Inflammatory macrophage (primary cell): ENCODE results near the gene ARHGEF7.

ENCODE experiments used
- DNase-seq, 2 donors: peaks; one replicate each; pipeline ENCODE4 v3.0.0-alpha.2; 2020 to 2022

The ARHGEF7 gene

DNA sequence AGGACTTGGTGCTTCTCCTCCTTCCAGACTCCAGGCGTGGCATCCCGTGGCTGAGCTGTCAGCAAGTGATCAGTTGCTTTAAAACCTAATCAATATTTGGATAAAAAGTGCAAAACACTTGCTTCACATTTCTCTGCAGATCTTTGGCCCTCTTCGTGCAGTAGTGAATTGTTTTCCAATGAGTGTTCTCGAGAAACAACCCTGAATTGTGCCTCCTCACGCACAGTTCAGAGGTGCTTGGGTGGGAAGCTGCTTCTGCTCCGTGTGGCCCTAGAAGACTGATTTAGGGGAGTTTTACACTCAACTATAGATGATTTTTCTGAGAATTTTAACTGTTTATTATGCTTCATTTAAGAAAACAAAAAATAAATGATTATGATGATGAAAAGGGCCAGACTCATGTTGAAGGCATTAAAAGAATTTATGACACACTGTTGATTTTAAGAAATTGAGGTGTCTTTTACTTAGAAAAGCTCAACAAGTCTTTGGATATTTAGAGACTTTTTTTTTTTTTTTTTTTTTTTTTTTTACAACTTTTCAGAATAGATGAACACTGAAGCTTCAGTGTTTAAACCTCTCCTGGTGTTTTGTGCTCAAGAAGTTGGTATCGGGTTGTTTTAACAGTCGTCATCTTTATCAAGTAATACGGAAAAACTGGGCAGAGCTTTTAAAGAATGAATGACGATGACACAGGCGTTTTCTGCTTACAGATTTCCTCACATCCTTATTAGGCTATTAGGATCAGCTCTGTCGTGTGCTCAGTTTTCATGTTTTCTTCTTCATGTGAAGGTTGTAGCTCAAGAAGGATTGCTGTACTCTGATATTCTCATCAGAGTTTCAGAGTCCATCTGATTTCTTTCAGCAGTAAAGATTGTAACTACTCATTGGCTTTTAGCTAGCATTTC, 165.8 kb downstream of the ARHGEF7 start:
- DNase-seq: peak in 1 of 2 donors; percentile 12

GRCh38 chr13:111281751-111282311, 166.7 kb downstream of the ARHGEF7 start:
- peak; percentile 89 to 96 for DNase-seq

- no peak for DNase-seq
These were observed 167.3 kb downstream of the ARHGEF7 start for GRCh38 chr13:111282425-111282824.

DNA sequence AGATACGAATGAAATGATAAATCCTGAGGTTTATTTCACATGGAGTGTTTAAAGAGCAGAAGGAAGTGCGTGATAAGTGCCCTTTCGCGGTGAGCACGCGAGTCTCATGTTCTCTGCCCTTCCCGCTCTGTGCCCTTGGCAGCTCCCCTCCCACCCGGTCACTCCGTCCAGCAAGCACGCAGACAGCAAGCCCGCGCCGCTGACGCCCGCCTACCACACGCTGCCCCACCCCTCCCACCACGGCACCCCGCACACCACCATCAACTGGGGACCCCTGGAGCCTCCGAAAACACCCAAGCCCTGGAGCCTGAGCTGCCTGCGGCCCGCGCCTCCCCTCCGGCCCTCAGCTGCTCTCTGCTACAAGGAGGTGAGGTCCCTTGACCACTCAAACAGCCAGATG, 167.9 kb downstream of the ARHGEF7 start:
- DNase-seq: no peak

GRCh38 chr13:111283457-111283856, 168.3 kb downstream of the ARHGEF7 start:
- no peak for DNase-seq

DNA sequence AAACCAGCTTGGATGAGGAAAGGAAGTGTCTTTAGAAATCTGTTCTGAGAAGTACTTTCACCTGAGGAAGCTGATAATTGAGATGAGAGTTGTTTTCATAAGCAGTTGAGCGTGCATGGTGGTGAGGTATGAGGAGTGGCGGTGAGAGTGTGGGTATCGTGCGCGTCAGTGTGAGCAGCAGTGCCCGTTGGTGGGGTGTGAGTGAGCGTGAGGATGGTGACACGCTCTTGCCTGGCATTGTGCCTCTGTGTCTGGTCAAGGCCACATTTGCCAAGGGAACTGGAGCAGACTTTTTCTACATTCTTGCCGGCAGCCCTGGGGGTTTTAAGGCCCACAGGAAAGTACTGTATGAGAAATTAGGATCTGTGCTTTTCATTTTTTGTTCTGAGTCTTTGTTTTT, 168.9 kb downstream of the ARHGEF7 start:
- DNase-seq: no peak

DNA sequence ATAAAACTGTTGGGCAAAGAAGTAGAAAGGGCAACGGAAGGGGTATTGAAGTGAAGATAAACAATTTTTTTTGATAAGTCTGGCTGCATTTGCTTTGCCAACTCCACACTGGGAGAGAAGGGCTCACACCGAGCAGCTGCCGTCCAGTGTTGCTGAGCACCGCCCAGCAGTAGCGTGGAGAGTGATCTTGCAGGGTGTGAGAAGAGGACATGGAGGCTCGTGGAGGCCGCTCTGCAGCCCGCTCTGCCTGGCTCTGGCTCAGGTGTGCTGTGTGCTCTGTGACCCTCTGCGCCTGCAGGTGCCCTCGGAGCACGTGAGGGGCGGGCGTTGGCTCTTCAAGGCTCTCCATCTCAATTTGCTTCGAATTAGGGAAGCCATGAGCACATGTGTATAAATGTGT, 169.5 kb downstream of the ARHGEF7 start:
- DNase-seq: no peak

- DNase-seq: no peak
These were observed 171.1 kb downstream of the ARHGEF7 start for GRCh38 chr13:111286162-111286561.

GRCh38 chr13:111286749-111287148, 171.6 kb downstream of the ARHGEF7 start:
- no peak for DNase-seq

DNA sequence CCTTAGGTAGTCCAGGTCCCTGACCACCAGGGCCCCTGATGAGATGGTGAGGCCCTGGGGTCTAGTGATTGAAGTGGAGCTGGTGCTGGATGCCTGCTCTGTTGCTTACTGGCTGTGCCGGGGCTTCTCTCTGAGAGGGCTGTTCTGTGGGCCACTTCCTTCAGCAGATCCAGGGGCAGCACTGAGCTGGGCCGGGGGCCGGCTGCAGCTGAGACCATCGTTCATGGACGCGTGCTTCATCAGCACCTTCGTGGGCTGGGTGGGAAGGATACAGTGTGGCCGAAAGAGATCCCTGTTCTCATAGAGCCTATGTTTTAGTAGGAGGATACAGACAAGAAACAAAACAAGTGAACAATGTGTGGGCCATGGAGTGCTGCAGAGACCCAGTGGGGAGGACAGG, 172.1 kb downstream of the ARHGEF7 start:
- DNase-seq: no peak

- no peak for DNase-seq
These were observed 173.2 kb downstream of the ARHGEF7 start for GRCh38 chr13:111288276-111288675.

DNA sequence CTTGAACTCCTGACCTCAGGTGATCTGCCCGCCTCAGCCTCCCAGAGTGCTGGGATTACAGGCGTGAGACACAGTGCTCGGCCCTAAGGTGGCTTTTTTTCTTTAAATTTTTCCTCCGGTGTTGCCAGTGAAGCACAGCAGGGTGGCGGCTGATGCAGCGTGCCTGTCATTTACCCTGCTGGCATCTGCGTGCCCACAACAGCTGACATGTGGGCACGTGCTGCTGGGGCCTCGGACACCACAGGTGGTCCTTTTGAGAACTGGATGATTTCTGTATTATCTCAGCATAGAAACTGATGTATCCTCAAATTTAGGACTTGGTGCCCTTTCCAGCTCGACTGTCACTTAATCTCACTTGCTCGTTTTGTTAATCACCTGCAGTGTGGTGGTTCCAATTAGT, 174.1 kb downstream of the ARHGEF7 start:
- DNase-seq: no peak

- DNase-seq: no peak
These were observed 176.8 kb downstream of the ARHGEF7 start for GRCh38 chr13:111291908-111292307.

DNA sequence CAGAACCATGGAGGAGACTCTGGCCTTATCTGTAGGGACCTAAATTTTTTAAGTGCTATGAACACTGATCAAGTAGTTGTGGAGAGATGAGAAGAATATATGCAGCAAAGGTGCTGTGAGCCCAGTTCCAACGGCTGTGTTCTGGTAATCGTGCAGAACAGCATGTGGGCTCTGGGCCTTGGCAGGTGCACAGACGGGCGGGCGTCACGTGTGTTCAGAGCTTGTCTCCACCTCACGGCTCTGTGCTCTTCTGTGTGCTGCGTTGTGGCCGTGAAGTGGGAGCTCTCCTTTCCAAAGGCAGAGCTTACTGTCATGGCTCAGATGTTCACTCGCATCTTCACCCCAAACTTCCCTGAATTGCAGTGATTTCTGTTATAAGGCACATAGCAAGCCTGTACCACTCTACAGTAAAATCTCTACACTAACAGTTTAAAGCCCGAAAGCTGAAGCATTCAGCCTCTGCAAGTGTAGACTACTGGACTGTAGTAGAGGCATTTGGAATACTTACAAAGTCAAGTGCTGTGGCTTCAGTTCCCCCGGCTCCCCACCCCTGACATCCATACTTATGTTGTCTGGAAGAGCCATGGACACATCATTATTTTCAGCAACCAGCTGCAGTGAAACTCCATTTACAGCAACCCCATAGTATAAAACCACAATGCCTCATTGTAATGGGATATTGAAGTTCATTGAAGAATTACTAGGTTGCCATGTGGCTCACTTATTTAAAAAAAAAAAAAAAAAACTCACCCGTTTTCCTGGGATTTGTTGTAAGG, 177.8 kb downstream of the ARHGEF7 start:
- no peak for DNase-seq

DNA sequence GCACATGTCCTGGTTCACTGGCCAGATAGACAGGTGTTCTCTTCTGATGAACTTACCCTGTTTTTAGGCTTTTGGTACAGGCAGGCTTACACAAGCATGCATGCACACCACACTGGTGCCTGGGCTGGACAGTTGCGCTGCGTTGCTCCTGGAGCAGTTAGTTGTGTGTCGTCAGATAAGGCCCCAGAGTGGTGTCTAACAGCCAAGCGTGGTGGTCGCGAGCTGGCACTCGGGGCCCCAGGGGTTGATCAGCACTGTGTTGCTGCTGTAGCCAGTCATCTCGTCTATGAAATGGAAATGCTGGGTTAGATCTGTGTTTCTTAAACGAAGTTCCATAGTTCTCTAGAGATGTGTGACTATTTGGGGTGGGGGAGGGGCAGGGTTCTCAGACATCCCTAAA, 180.8 kb downstream of the ARHGEF7 start:
- DNase-seq: no peak

- no peak for DNase-seq
These were observed 181.3 kb downstream of the ARHGEF7 start for GRCh38 chr13:111296417-111296816.

GRCh38 chr13:111298214-111298975, 183.3 kb downstream of the ARHGEF7 start:
- no peak for DNase-seq

DNA sequence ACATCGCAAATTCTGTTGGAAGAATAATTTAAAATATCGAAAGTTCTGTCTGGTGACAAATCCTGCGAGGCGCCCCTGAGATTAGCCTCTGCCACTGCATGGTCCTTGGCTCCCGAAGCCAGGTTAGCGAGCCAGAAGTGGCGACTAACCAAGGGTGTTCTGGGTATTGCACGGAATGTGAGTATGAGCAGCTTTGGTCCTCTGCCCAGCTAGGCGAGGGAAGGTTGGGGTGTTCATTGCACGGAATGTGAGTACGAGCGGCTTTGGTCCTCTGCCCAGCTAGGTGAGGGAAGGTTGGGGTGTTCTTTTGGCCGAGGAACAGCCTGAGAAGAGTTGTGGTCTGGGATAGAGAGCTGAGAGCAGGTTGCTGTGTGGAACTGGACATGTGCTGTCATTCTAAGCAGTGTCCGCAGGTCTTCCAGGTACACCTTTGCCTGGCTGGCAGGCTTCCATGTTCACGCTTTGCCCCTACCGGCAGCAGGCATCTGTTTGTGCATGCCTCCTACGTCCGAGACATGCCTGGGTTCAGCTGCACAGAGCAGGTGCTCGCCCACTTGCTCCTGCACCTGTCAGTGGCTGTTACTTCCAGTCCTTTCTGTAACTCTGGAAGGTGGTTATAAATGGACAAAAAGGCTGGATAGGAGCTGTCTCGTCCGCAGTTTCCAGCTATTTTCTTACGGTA, 187.1 kb downstream of the ARHGEF7 start:
- no peak for DNase-seq

DNA sequence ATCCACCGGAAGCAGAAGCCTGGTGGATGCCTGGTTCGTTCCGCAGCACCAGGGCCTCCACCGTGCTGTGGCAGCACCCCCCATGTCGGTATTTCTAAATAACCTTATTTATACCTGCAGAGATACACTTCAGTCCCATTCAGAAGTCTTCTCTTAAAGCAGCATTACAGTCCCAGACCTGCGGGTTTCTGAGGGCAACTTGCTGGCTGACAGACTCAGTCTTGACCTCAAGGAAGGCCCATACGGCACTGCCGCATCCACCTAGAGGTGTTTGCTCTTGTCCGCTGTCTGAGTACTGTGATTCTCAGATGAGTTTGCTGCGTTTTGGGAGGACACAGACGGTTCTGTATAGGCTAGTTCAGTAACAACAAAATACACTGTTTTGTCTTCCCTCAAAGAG, 188.4 kb downstream of the ARHGEF7 start:
- DNase-seq: no peak

DNA sequence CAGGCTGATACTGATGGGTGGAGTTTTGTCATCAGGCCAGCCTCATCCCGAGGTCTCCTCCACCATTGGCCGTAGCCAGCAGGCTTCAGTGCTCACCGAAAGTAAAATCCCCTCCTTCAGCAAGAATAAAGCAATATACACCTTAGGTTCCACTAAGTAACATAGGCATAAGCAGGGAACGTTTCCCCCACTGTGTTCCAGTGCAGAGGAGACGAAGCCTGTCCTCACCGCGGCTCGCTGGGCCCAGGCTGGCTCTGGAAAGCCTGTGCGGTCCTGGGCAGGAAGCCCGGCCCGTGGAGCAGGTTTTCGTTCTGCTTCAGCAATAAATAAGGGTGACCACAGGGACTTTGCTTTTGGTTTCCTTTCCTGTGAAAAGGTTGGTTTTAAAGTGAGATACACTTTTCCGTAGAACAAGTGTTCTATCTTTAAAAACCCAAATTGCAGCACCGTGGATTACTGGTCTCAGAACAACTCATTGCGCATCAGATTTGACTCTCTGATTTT, 189.0 kb downstream of the ARHGEF7 start:
- no peak for DNase-seq

- no peak for DNase-seq
These were observed 189.6 kb downstream of the ARHGEF7 start for GRCh38 chr13:111304603-111305289.
